Brain microvascular endothelial cell (primary cell): Measurements from ENCODE around the gene PTPN20.

Experiments used
- DNase-seq: peaks from one replicate; pipeline ENCODE4 v3.0.0-alpha.2; 2020
- H3K27ac ChIP-seq: fragments of 250-450 bp; sonication (Bioruptor Pico); 2 replicates; pipeline ENCODE4 v1.5.1; 2020; ENCODE audit warnings: mild to moderate bottlenecking, moderate library complexity
- H3K27me3 ChIP-seq: fragments of 250-450 bp; sonication (Bioruptor Pico); replicated peaks from 2 replicates; pipeline ENCODE4 v1.5.1; 2020; ENCODE audit warnings: mild to moderate bottlenecking
- H3K36me3 ChIP-seq: fragments of 250-450 bp; sonication (Bioruptor Pico); replicated peaks from 2 replicates; pipeline ENCODE4 v1.5.1; 2020; ENCODE audit warnings: mild to moderate bottlenecking
- H3K4me3 ChIP-seq: 2 replicates; pipeline ENCODE4 v1.5.1; 2011; ENCODE audit warnings: low read depth, mild to moderate bottlenecking, control low read depth, low read length, moderate library complexity
- CTCF ChIP-seq: IDR thresholded peaks from 2 replicates; pipeline ENCODE4 v1.5.1; 2011; ENCODE audit warnings: low read depth, mild to moderate bottlenecking, moderate library complexity, low read length, control low read depth, inconsistent platforms; ENCODE audit errors: missing control alignments
- in situ Hi-C: cut with HindIII; loops from 2 replicates; pipeline ENCODE4 v1.10.0; 2017; ENCODE audit warnings: low sequenced_read_pairs, low pct_ligation_motif_present

The PTPN20 gene

GRCh38 chr10:47018026-47018735, 107.0 kb downstream of the PTPN20 start:
- Histone ChIP-seq H3K27ac (no peak overlapping the region), H3K36me3 (no peaks in the 10 kb centered on the region), H3K4me3 (no peak overlapping the region), H3K27me3 (no peaks in the 10 kb centered on the region)
- no peak for TF ChIP-seq CTCF
- DNase-seq = no peak
- in situ Hi-C loops = no loop called here

GRCh38 chr10:47019155-47020145, 108.2 kb downstream of the PTPN20 start:
- in situ Hi-C loops = no loop called here
- Histone ChIP-seq H3K4me3 (no peak overlapping the region), H3K27ac (no peak overlapping the region), H3K36me3 (no peaks in the 10 kb centered on the region), H3K27me3 (no peaks in the 10 kb centered on the region)
- no peak for TF ChIP-seq CTCF
- DNase-seq = no peak

- DNase-seq = peak; percentile 22
- Histone ChIP-seq H3K27ac (no peak overlapping the region), H3K27me3 (no peaks in the 10 kb centered on the region), H3K4me3 (no peak overlapping the region), H3K36me3 (no peaks in the 10 kb centered on the region)
- in situ Hi-C loops = no loop called here
- no peak for TF ChIP-seq CTCF
Measured at GRCh38 chr10:47020471-47020870, 109.2 kb downstream of the PTPN20 start.

GRCh38 chr10:47021850-47022249, 110.6 kb downstream of the PTPN20 start:
- Histone ChIP-seq H3K27me3 (no peaks in the 10 kb centered on the region), H3K36me3 (no peaks in the 10 kb centered on the region), H3K27ac (no peak overlapping the region), H3K4me3 (no peak overlapping the region)
- TF ChIP-seq CTCF = peak; percentile 39
- no peak for DNase-seq
- in situ Hi-C loops = no loop called here

- TF ChIP-seq CTCF = no peak
- Histone ChIP-seq H3K4me3 (no peak overlapping the region), H3K27ac (no peak overlapping the region), H3K36me3 (no peaks in the 10 kb centered on the region), H3K27me3 (no peaks in the 10 kb centered on the region)
- in situ Hi-C loops = no loop called here
- no peak for DNase-seq
Measured at GRCh38 chr10:47022311-47023131, 111.3 kb downstream of the PTPN20 start.
